Measurements from ENCODE around the gene MAX. TPM values are rescaled to one million over a fixed set of nuclear protein-coding genes. Genes with fewer than 3 reads are reported as not detected.

The MAX gene
- total RNA-seq, 1 experiment from 2014 or later, result 72.9 TPM

DNA sequence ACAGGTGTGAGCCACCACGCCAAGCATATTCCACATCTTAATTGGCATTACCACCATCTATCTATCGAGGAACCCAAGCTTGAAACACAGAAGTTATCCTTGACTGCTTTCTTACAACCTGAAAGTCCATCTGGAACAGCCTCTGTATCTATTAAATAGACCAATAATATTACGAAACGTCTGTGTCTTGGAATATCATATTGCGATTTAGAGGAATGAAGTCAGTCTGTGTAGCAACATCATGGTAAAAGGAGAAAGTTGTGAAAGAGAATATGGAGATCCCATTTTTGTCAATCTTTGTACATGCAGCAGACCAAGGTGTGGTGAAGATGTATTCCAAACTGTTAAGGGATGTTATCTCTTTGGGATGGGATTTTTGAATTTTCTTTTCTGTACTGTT is 25.8 kb upstream of the MAX start:
- no CpG with 5 or more reads among the region's 5 CpGs for WGBS (ENCODE audit: extremely low coverage, insufficient read length, low lambda C conversion rate)
- Histone ChIP-seq H3K79me1 (ENCODE audit: insufficient read depth, low read depth, low read length, poor library complexity, severe bottlenecking) (no peaks in the 10 kb centered on the region), H3K9ac (ENCODE audit: extremely low read depth, insufficient read length, low read length) (no peak overlapping the region), H2BK15ac (ENCODE audit: low read depth, low read length) (no peak overlapping the region), H3K4me1 (ENCODE audit: insufficient read depth, low read length) (no peaks in the 10 kb centered on the region), H3K18ac (ENCODE audit: insufficient read length, low read depth, low read length) (no peak overlapping the region), H4K91ac (ENCODE audit: insufficient read length, low read depth, low read length) (no peak overlapping the region), H2BK20ac (ENCODE audit: low read depth, low read length, poor library complexity, severe bottlenecking) (no peak overlapping the region), H3K14ac (ENCODE audit: insufficient read depth, low read length) (no peak overlapping the region), H4K20me1 (ENCODE audit: control insufficient read depth, insufficient read depth, insufficient read length) (no peaks in the 10 kb centered on the region), H3K79me2 (ENCODE audit: insufficient read depth, low read length) (no peaks in the 10 kb centered on the region), H3K4me2 (ENCODE audit: insufficient read depth, insufficient read length, low read length) (no peak overlapping the region), H2BK12ac (ENCODE audit: insufficient read length, low read depth, low read length) (no peak overlapping the region), H3K23me2 (ENCODE audit: insufficient read length, low read depth, low read length, poor library complexity, severe bottlenecking) (no peaks in the 10 kb centered on the region), H2AFZ (ENCODE audit: low read length) (no peak overlapping the region), H4K5ac (ENCODE audit: insufficient read length, low read depth, low read length) (no peak overlapping the region), H2BK120ac (ENCODE audit: low read depth, low read length, poor library complexity, severe bottlenecking) (no peak overlapping the region), H4K8ac (replicated peaks; ENCODE audit: insufficient read length, low read depth, low read length) (no peak overlapping the region), H3K23ac (ENCODE audit: insufficient read length, low read depth, low read length) (no peak overlapping the region), H2AK5ac (ENCODE audit: insufficient read length, low read length) (no peak overlapping the region), H3K27me3 (ENCODE audit: insufficient read depth, low read length) (no peaks in the 10 kb centered on the region), H3K56ac (ENCODE audit: insufficient read length, low read depth, low read length) (no peak overlapping the region), H3K27ac (ENCODE audit: insufficient read length, low read depth, low read length) (no peak overlapping the region), H2BK5ac (ENCODE audit: insufficient read length, low read length) (no peak overlapping the region), H3T11ph (ENCODE audit: low read length) (no peak overlapping the region), H3K4ac (ENCODE audit: low read depth, low read length) (no peak overlapping the region), H3K9me3 (ENCODE audit: control insufficient read depth, low read depth, low read length) (no peaks in the 10 kb centered on the region)
- TF ChIP-seq, protein P1, sequence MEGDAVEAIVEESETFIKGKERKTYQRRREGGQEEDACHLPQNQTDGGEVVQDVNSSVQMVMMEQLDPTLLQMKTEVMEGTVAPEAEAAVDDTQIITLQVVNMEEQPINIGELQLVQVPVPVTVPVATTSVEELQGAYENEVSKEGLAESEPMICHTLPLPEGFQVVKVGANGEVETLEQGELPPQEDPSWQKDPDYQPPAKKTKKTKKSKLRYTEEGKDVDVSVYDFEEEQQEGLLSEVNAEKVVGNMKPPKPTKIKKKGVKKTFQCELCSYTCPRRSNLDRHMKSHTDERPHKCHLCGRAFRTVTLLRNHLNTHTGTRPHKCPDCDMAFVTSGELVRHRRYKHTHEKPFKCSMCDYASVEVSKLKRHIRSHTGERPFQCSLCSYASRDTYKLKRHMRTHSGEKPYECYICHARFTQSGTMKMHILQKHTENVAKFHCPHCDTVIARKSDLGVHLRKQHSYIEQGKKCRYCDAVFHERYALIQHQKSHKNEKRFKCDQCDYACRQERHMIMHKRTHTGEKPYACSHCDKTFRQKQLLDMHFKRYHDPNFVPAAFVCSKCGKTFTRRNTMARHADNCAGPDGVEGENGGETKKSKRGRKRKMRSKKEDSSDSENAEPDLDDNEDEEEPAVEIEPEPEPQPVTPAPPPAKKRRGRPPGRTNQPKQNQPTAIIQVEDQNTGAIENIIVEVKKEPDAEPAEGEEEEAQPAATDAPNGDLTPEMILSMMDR (conservative IDR thresholded peaks at IDR 0.05), result no peak
- no peak for DNase-seq
- no peaks in the 10 kb centered on the region; a peak in 1 of 5 replicates for H3K9me3 Mint-ChIP-seq
- H3K4me1 Mint-ChIP-seq, result no peaks in the 10 kb centered on the region
- no peak overlapping the region for H3K27ac Mint-ChIP-seq
- peaks cover 5% of the 10 kb centered on the region for H3K27me3 Mint-ChIP-seq (ENCODE audit: low read depth)
- no peak overlapping the region for H3K4me3 Mint-ChIP-seq
- no peaks in the 10 kb centered on the region for H3K36me3 Mint-ChIP-seq (ENCODE audit: insufficient read depth in 1 of 3, low read depth in 3 of 3)
